BLaER1 treated with 17β-estradiol and CSF1 and Interleukin-3, amounts not matched to agents 10 nM and 100 nM (cell line): ENCODE measurements around the gene RUNX3.
A peak's percentile ranks its signal among the peaks of the same experiment; 100 is the strongest.

Source experiments
- H3K27ac ChIP-seq, 11 experiments: shearing (Covaris generic); formaldehyde crosslinking; 2 replicates each; pipeline ENCODE4 v1.8.1; 2022
- H3K27me3 ChIP-seq, 11 experiments: shearing (Covaris generic); formaldehyde crosslinking; 2 replicates each; pipeline ENCODE4 v1.8.1; 2022
- H3K36me3 ChIP-seq, 11 experiments: shearing (Covaris generic); formaldehyde crosslinking; 2 replicates each; pipeline ENCODE4 v1.8.1; 2022
- H3K4me1 ChIP-seq, 10 experiments: shearing (Covaris generic); formaldehyde crosslinking; 2 replicates each; pipeline ENCODE4 v1.8.1; 2022
- H3K4me2 ChIP-seq, 11 experiments: shearing (Covaris generic); formaldehyde crosslinking; 2 replicates each; pipeline ENCODE4 v1.8.1; 2022
- H3K4me3 ChIP-seq, 10 experiments: shearing (Covaris generic); formaldehyde crosslinking; 2 replicates each; pipeline ENCODE4 v1.8.1; 2022
- H3K9ac ChIP-seq, 11 experiments: shearing (Covaris generic); formaldehyde crosslinking; 2 replicates each; pipeline ENCODE4 v1.8.1; 2022
- H3K9me3 ChIP-seq, 11 experiments: shearing (Covaris generic); formaldehyde crosslinking; replicated peaks in 1 of 11; 2 replicates each; pipeline ENCODE4 v1.8.1; 2022
- H4K20me1 ChIP-seq, 11 experiments: shearing (Covaris generic); formaldehyde crosslinking; 2 replicates each; pipeline ENCODE4 v1.8.1; 2022
- Cebpa-rat ChIP-seq, 11 experiments: shearing (Covaris generic); IDR thresholded peaks; 2 replicates each; pipeline ENCODE4 v1.8.1; 2022

The RUNX3 gene

GRCh38 chr1:24901791-24902470, 28.1 kb downstream of the RUNX3 start:
- TF ChIP-seq Cebpa-rat (IDR thresholded peaks at IDR 0.05) = no peak
- Histone ChIP-seq H3K9ac (no peak overlapping the region), H3K4me1 (peaks cover 0 to 19% (median 9%) of the 10 kb centered on the region in 10 experiments; a peak in 12 of 20 replicates), H3K36me3 (no peaks in the 10 kb centered on the region), H3K27ac (no peak overlapping the region), H3K4me2 (no peak overlapping the region), H4K20me1 (peaks cover 0 to 14% (median 0%) of the 10 kb centered on the region in 11 experiments; a peak in 2 of 22 replicates), H3K27me3 (peaks cover 0 to 7% (median 0%) of the 10 kb centered on the region in 11 experiments; a peak in 2 of 22 replicates), H3K9me3 (0 out of 22 replicates have a peak, but pooled peaks cover 0 to 1% (median 0%) of the 10 kb centered on the region in 11 experiments), H3K4me3 (no peak overlapping the region)

GRCh38 chr1:24900985-24901781, 28.9 kb downstream of the RUNX3 start:
- Histone ChIP-seq H3K27ac (no peak overlapping the region), H3K27me3 (peaks cover 0 to 7% (median 0%) of the 10 kb centered on the region in 11 experiments; a peak in 3 of 22 replicates), H3K4me3 (no peak overlapping the region), H4K20me1 (peaks cover 0 to 14% (median 0%) of the 10 kb centered on the region in 11 experiments; a peak in 2 of 22 replicates), H3K9ac (no peak overlapping the region), H3K4me2 (peak overlapping the region in 7 of 11 experiments; percentile 11 to 46 (median 25); a peak in 8 of 22 replicates), H3K9me3 (no peaks in the 10 kb centered on the region), H3K4me1 (peaks cover 0 to 24% (median 12%) of the 10 kb centered on the region in 10 experiments; a peak in 12 of 20 replicates), H3K36me3 (no peaks in the 10 kb centered on the region)
- TF ChIP-seq Cebpa-rat (IDR thresholded peaks at IDR 0.05) = no peak

GRCh38 chr1:24900486-24900849, 29.6 kb downstream of the RUNX3 start:
- peaks cover 0 to 14% (median 0%) of the 10 kb centered on the region in 11 experiments; a peak in 2 of 22 replicates for H4K20me1 ChIP-seq
- H3K4me1 ChIP-seq = peaks cover 0 to 23% (median 12%) of the 10 kb centered on the region in 10 experiments; a peak in 12 of 20 replicates
- TF ChIP-seq Cebpa-rat (IDR thresholded peaks at IDR 0.05) = no peak
- H3K27ac ChIP-seq = no peak overlapping the region
- no peak overlapping the region; a peak in 2 of 22 replicates for H3K9ac ChIP-seq
- H3K4me2 ChIP-seq = peak overlapping the region in 6 of 11 experiments; percentile 14 to 34 (median 30); a peak in 8 of 22 replicates
- no peak overlapping the region for H3K4me3 ChIP-seq
- no peaks in the 10 kb centered on the region for H3K9me3 ChIP-seq
- H3K27me3 ChIP-seq = peaks cover 0 to 7% (median 0%) of the 10 kb centered on the region in 11 experiments; a peak in 3 of 22 replicates
- H3K36me3 ChIP-seq = no peaks in the 10 kb centered on the region

- Histone ChIP-seq H3K9me3 (no peaks in the 10 kb centered on the region), H3K4me3 (no peak overlapping the region), H3K27me3 (peaks cover 0 to 7% (median 0%) of the 10 kb centered on the region in 11 experiments; a peak in 3 of 22 replicates), H3K36me3 (no peaks in the 10 kb centered on the region), H4K20me1 (peaks cover 0 to 8% (median 0%) of the 10 kb centered on the region in 11 experiments; a peak in 1 of 22 replicates), H3K27ac (no peak overlapping the region), H3K4me1 (peaks cover 0 to 23% (median 12%) of the 10 kb centered on the region in 10 experiments; a peak in 12 of 20 replicates), H3K9ac (no peak overlapping the region; a peak in 2 of 22 replicates), H3K4me2 (peak overlapping the region in 3 of 11 experiments; percentile 32 to 34 (median 33); a peak in 5 of 22 replicates)
- TF ChIP-seq Cebpa-rat (IDR thresholded peaks at IDR 0.05) = no peak
These were observed 30.2 kb downstream of the RUNX3 start for GRCh38 chr1:24899581-24900485.

GRCh38 chr1:24898909-24899439, 31.1 kb downstream of the RUNX3 start:
- no peak overlapping the region for H3K4me2 ChIP-seq
- H3K4me1 ChIP-seq = peaks cover 0 to 23% (median 12%) of the 10 kb centered on the region in 10 experiments; a peak in 12 of 20 replicates
- no peak overlapping the region for H3K27ac ChIP-seq
- no peaks in the 10 kb centered on the region for H3K9me3 ChIP-seq
- no peak overlapping the region for H3K9ac ChIP-seq
- peaks cover 0 to 8% (median 0%) of the 10 kb centered on the region in 11 experiments; a peak in 1 of 22 replicates for H4K20me1 ChIP-seq
- no peaks in the 10 kb centered on the region for H3K36me3 ChIP-seq
- no peak overlapping the region for H3K4me3 ChIP-seq
- no peak for TF ChIP-seq Cebpa-rat (IDR thresholded peaks at IDR 0.05)
- H3K27me3 ChIP-seq = peaks cover 0 to 7% (median 0%) of the 10 kb centered on the region in 11 experiments; a peak in 3 of 22 replicates

GRCh38 chr1:24898152-24898908, 31.7 kb downstream of the RUNX3 start:
- no peak for TF ChIP-seq Cebpa-rat (IDR thresholded peaks at IDR 0.05)
- Histone ChIP-seq H3K27me3 (peaks cover 0 to 7% (median 0%) of the 10 kb centered on the region in 11 experiments; a peak in 3 of 22 replicates), H3K9ac (no peak overlapping the region)

More at GRCh38 chr1:24898152-24898908, 31.7 kb downstream of the RUNX3 start:
- H3K27ac ChIP-seq = no peak overlapping the region
- peaks cover 0 to 2% (median 0%) of the 10 kb centered on the region in 11 experiments; a peak in 2 of 22 replicates for H3K9me3 ChIP-seq
- no peaks in the 10 kb centered on the region for H3K36me3 ChIP-seq
- H3K4me3 ChIP-seq = no peak overlapping the region
- no peak overlapping the region for H3K4me2 ChIP-seq
- peaks cover 0 to 23% (median 12%) of the 10 kb centered on the region in 10 experiments; a peak in 12 of 20 replicates for H3K4me1 ChIP-seq
- peaks cover 0 to 8% (median 0%) of the 10 kb centered on the region in 11 experiments; a peak in 1 of 22 replicates for H4K20me1 ChIP-seq
